Measurements from ENCODE around the gene RRP8.

Gene RRP8

GRCh38 chr11:6588018-6588417 lies 15.4 kb downstream of the RRP8 start:
- H2BK12ac ChIP-seq (ENCODE audit: low read length): no peak overlapping the region
- no peak overlapping the region for H4K8ac ChIP-seq (ENCODE audit: low read depth, low read length)
- no peak overlapping the region for H3K18ac ChIP-seq (ENCODE audit: low read length)
- no peak overlapping the region for H2AK5ac ChIP-seq (ENCODE audit: low read depth, low read length)
- peaks cover 5% of the 10 kb centered on the region for H3K79me1 ChIP-seq (ENCODE audit: low read depth, low read length)
- H3K27me3 ChIP-seq (ENCODE audit: control insufficient read depth in 3 of 3, insufficient read depth in 3 of 3, low read depth in 1 of 3, low read length in 3 of 3): no peaks in the 10 kb centered on the region
- no peak for DNase-seq (ENCODE audit: low spot score)
- no peak overlapping the region for H3K9ac ChIP-seq (ENCODE audit: low read depth, low read length, poor library complexity)
- no peak overlapping the region for H3K23ac ChIP-seq (ENCODE audit: low read depth, low read length, poor library complexity)
- H3K14ac ChIP-seq (ENCODE audit: low read length): no peak overlapping the region
- no peak overlapping the region for H4K91ac ChIP-seq (ENCODE audit: low read depth, low read length, poor library complexity)
- H3K4me2 ChIP-seq (ENCODE audit: insufficient read depth, low read length, poor library complexity, severe bottlenecking): no peak overlapping the region
- H3K9me3 ChIP-seq (replicated peaks in 1 of 2; ENCODE audit: control insufficient read depth in 2 of 2, insufficient read depth in 1 of 2, low read depth in 1 of 2, low read length in 2 of 2): peaks cover 4 to 23% of the 10 kb centered on the region in 2 donors
- WGBS, 2 donors (ENCODE audit: extremely low coverage in 2 of 2, insufficient read length in 2 of 2, insufficient replicate concordance in 1 of 2): no CpG with 5 or more reads among the region's 1 CpG
- H2BK15ac ChIP-seq (ENCODE audit: low read length): no peak overlapping the region
- H2BK5ac ChIP-seq (ENCODE audit: low read length): no peak overlapping the region
- H3K27ac ChIP-seq (replicated peaks; ENCODE audit: low read length): no peak overlapping the region
- H3K4ac ChIP-seq (ENCODE audit: low read length): no peak overlapping the region
- no peak overlapping the region for H3K4me3 ChIP-seq (ENCODE audit: low read length in 2 of 2)
- H2AFZ ChIP-seq (ENCODE audit: low read length): no peak overlapping the region
- peaks cover 0 to 2% of the 10 kb centered on the region in 2 donors for H3K4me1 ChIP-seq (ENCODE audit: control insufficient read depth in 2 of 2, insufficient read depth in 1 of 2, low read depth in 1 of 2, low read length in 2 of 2)
- peaks cover 0 to 27% of the 10 kb centered on the region in 2 donors for H3K36me3 ChIP-seq (replicated peaks in 1 of 2; ENCODE audit: control insufficient read depth in 2 of 2, insufficient read depth in 2 of 2, low read length in 2 of 2)
- no peak overlapping the region for H2BK120ac ChIP-seq (ENCODE audit: low read depth, low read length)

- no peak overlapping the region for H2BK120ac ChIP-seq (ENCODE audit: low read depth, low read length)
- H3K23ac ChIP-seq (ENCODE audit: low read depth, low read length, poor library complexity): no peak overlapping the region
- peaks cover 4 to 23% of the 10 kb centered on the region in 2 donors for H3K9me3 ChIP-seq (replicated peaks in 1 of 2; ENCODE audit: control insufficient read depth in 2 of 2, insufficient read depth in 1 of 2, low read depth in 1 of 2, low read length in 2 of 2)
- H2BK15ac ChIP-seq (ENCODE audit: low read length): peak overlapping the region; percentile 92
- no peak for DNase-seq (ENCODE audit: low spot score)
- no peak overlapping the region for H2AFZ ChIP-seq (ENCODE audit: low read length)
- no peak overlapping the region for H3K27ac ChIP-seq (replicated peaks; ENCODE audit: low read length)
- peaks cover 0 to 23% of the 10 kb centered on the region in 2 donors for H3K36me3 ChIP-seq (replicated peaks in 1 of 2; ENCODE audit: control insufficient read depth in 2 of 2, insufficient read depth in 2 of 2, low read length in 2 of 2)
- H3K4ac ChIP-seq (ENCODE audit: low read length): peak overlapping the region; percentile 37
- peak overlapping the region; percentile 75 for H2BK5ac ChIP-seq (ENCODE audit: low read length)
- H4K8ac ChIP-seq (ENCODE audit: low read depth, low read length): peak overlapping the region; percentile 92
- H3K79me1 ChIP-seq (ENCODE audit: low read depth, low read length): peaks cover 5% of the 10 kb centered on the region
- peak overlapping the region; percentile 79 for H2AK5ac ChIP-seq (ENCODE audit: low read depth, low read length)
- H3K14ac ChIP-seq (ENCODE audit: low read length): peak overlapping the region; percentile 94
- no peak overlapping the region for H3K4me3 ChIP-seq (ENCODE audit: low read length in 2 of 2)
- H4K91ac ChIP-seq (ENCODE audit: low read depth, low read length, poor library complexity): no peak overlapping the region
- no peaks in the 10 kb centered on the region for H3K27me3 ChIP-seq (ENCODE audit: control insufficient read depth in 3 of 3, insufficient read depth in 3 of 3, low read depth in 1 of 3, low read length in 3 of 3)
- no peak overlapping the region for H3K9ac ChIP-seq (ENCODE audit: low read depth, low read length, poor library complexity)
- peak overlapping the region; percentile 97 for H2BK12ac ChIP-seq (ENCODE audit: low read length)
- H3K4me1 ChIP-seq (ENCODE audit: control insufficient read depth in 2 of 2, insufficient read depth in 1 of 2, low read depth in 1 of 2, low read length in 2 of 2): peaks cover 0 to 2% of the 10 kb centered on the region in 2 donors
- H3K18ac ChIP-seq (ENCODE audit: low read length): peak overlapping the region; percentile 90
- H3K4me2 ChIP-seq (ENCODE audit: insufficient read depth, low read length, poor library complexity, severe bottlenecking): no peak overlapping the region
- WGBS, 2 donors (ENCODE audit: extremely low coverage in 2 of 2, insufficient read length in 2 of 2, insufficient replicate concordance in 1 of 2): no CpG with 5 or more reads among the region's 11 CpGs
Measured at GRCh38 chr11:6587360-6587953, 16.0 kb downstream of the RRP8 start.

- peaks cover 0 to 2% of the 10 kb centered on the region in 2 donors for H3K4me1 ChIP-seq (ENCODE audit: control insufficient read depth in 2 of 2, insufficient read depth in 1 of 2, low read depth in 1 of 2, low read length in 2 of 2)
Measured at GRCh38 chr11:6586434-6587359, 16.7 kb downstream of the RRP8 start.

GRCh38 chr11:6584528-6584927 lies 18.9 kb downstream of the RRP8 start:
- no peak overlapping the region for H2AK5ac ChIP-seq (ENCODE audit: low read depth, low read length)
- no peak overlapping the region for H4K8ac ChIP-seq (ENCODE audit: low read depth, low read length)
- no peak overlapping the region for H3K9ac ChIP-seq (ENCODE audit: low read depth, low read length, poor library complexity)
- no peaks in the 10 kb centered on the region for H3K27me3 ChIP-seq (ENCODE audit: control insufficient read depth in 3 of 3, insufficient read depth in 3 of 3, low read depth in 1 of 3, low read length in 3 of 3)
- peaks cover 0 to 2% of the 10 kb centered on the region in 2 donors for H3K4me1 ChIP-seq (ENCODE audit: control insufficient read depth in 2 of 2, insufficient read depth in 1 of 2, low read depth in 1 of 2, low read length in 2 of 2)
- H3K79me1 ChIP-seq (ENCODE audit: low read depth, low read length): peaks cover 5% of the 10 kb centered on the region
- H3K18ac ChIP-seq (ENCODE audit: low read length): no peak overlapping the region
- H3K9me3 ChIP-seq (replicated peaks in 1 of 2; ENCODE audit: control insufficient read depth in 2 of 2, insufficient read depth in 1 of 2, low read depth in 1 of 2, low read length in 2 of 2): peaks cover 8 to 23% of the 10 kb centered on the region in 2 donors
- H3K14ac ChIP-seq (ENCODE audit: low read length): no peak overlapping the region
- no CpG with 5 or more reads among the region's 4 CpGs for WGBS, 2 donors (ENCODE audit: extremely low coverage in 2 of 2, insufficient read length in 2 of 2, insufficient replicate concordance in 1 of 2)
- H3K23ac ChIP-seq (ENCODE audit: low read depth, low read length, poor library complexity): no peak overlapping the region
- H3K4me3 ChIP-seq (ENCODE audit: low read length in 2 of 2): no peak overlapping the region
- H4K91ac ChIP-seq (ENCODE audit: low read depth, low read length, poor library complexity): no peak overlapping the region
- no peak overlapping the region for H2BK15ac ChIP-seq (ENCODE audit: low read length)
- no peak overlapping the region for H3K27ac ChIP-seq (replicated peaks; ENCODE audit: low read length)
- no peak overlapping the region for H2BK120ac ChIP-seq (ENCODE audit: low read depth, low read length)
- H3K4me2 ChIP-seq (ENCODE audit: insufficient read depth, low read length, poor library complexity, severe bottlenecking): no peak overlapping the region
- DNase-seq (ENCODE audit: low spot score): no peak
- H3K4ac ChIP-seq (ENCODE audit: low read length): no peak overlapping the region
- H2BK12ac ChIP-seq (ENCODE audit: low read length): no peak overlapping the region
- H2AFZ ChIP-seq (ENCODE audit: low read length): no peak overlapping the region
- H2BK5ac ChIP-seq (ENCODE audit: low read length): no peak overlapping the region
- peaks cover 0 to 4% of the 10 kb centered on the region in 2 donors for H3K36me3 ChIP-seq (replicated peaks in 1 of 2; ENCODE audit: control insufficient read depth in 2 of 2, insufficient read depth in 2 of 2, low read length in 2 of 2)

More at GRCh38 chr11:6586434-6587359, 16.7 kb downstream of the RRP8 start:
- H4K91ac ChIP-seq (ENCODE audit: low read depth, low read length, poor library complexity): peak overlapping the region; percentile 53
- no peak overlapping the region for H3K14ac ChIP-seq (ENCODE audit: low read length)
- H2BK15ac ChIP-seq (ENCODE audit: low read length): peak overlapping the region; percentile 85
- peak overlapping the region; percentile 47 for H2BK120ac ChIP-seq (ENCODE audit: low read depth, low read length)
- peak overlapping the region; percentile 60 for H3K9ac ChIP-seq (ENCODE audit: low read depth, low read length, poor library complexity)
- peaks cover 5% of the 10 kb centered on the region for H3K79me1 ChIP-seq (ENCODE audit: low read depth, low read length)
- no peak for DNase-seq (ENCODE audit: low spot score)
- H3K27ac ChIP-seq (replicated peaks; ENCODE audit: low read length): no peak overlapping the region
- H3K4me3 ChIP-seq (ENCODE audit: low read length in 2 of 2): peak overlapping the region in 1 of 2 donors; percentile 20
- H3K18ac ChIP-seq (ENCODE audit: low read length): peak overlapping the region; percentile 90
- peaks cover 4 to 23% of the 10 kb centered on the region in 2 donors for H3K9me3 ChIP-seq (replicated peaks in 1 of 2; ENCODE audit: control insufficient read depth in 2 of 2, insufficient read depth in 1 of 2, low read depth in 1 of 2, low read length in 2 of 2)
- H4K8ac ChIP-seq (ENCODE audit: low read depth, low read length): peak overlapping the region; percentile 65
- H3K4ac ChIP-seq (ENCODE audit: low read length): no peak overlapping the region
- H2AFZ ChIP-seq (ENCODE audit: low read length): no peak overlapping the region
- H3K23ac ChIP-seq (ENCODE audit: low read depth, low read length, poor library complexity): peak overlapping the region; percentile 43
- peak overlapping the region; percentile 73 for H2BK12ac ChIP-seq (ENCODE audit: low read length)
- H2AK5ac ChIP-seq (ENCODE audit: low read depth, low read length): no peak overlapping the region
- WGBS, 2 donors (ENCODE audit: extremely low coverage in 2 of 2, insufficient read length in 2 of 2, insufficient replicate concordance in 1 of 2): no CpG with 5 or more reads among the region's 25 CpGs
- peak overlapping the region; percentile 75 for H2BK5ac ChIP-seq (ENCODE audit: low read length)
- peaks cover 0 to 15% of the 10 kb centered on the region in 2 donors for H3K36me3 ChIP-seq (replicated peaks in 1 of 2; ENCODE audit: control insufficient read depth in 2 of 2, insufficient read depth in 2 of 2, low read length in 2 of 2)
- peak overlapping the region; percentile 40 for H3K4me2 ChIP-seq (ENCODE audit: insufficient read depth, low read length, poor library complexity, severe bottlenecking)
- no peaks in the 10 kb centered on the region for H3K27me3 ChIP-seq (ENCODE audit: control insufficient read depth in 3 of 3, insufficient read depth in 3 of 3, low read depth in 1 of 3, low read length in 3 of 3)

Measured in neuronal stem cell (in vitro differentiated cells).